Mucosa of stomach (tissue), 1 donor: Measurements from ENCODE around the gene AKAP13.

Experiments
- H3K27me3 ChIP-seq: one replicate; pipeline ENCODE4 v1.7.0; 2013; ENCODE audit warnings: mild to moderate bottlenecking, low read length; ENCODE audit not compliant: control insufficient read depth, insufficient read depth
- H3K36me3 ChIP-seq: one replicate; pipeline ENCODE4 v1.7.0; 2013; ENCODE audit warnings: low read length; ENCODE audit not compliant: control insufficient read depth, insufficient read depth
- H3K4me1 ChIP-seq: one replicate; pipeline ENCODE4 v1.7.0; 2013; ENCODE audit warnings: mild to moderate bottlenecking, low read length; ENCODE audit not compliant: control insufficient read depth, insufficient read depth
- H3K4me3 ChIP-seq: one replicate; pipeline ENCODE4 v1.7.0; 2013; ENCODE audit warnings: low read length
- H3K9ac ChIP-seq: one replicate; pipeline ENCODE4 v1.7.0; 2013; ENCODE audit warnings: mild to moderate bottlenecking, low read length, moderate library complexity
- H3K9me3 ChIP-seq: one replicate; pipeline ENCODE4 v1.7.0; 2013; ENCODE audit warnings: mild to moderate bottlenecking, low read length, moderate library complexity; ENCODE audit not compliant: control insufficient read depth
- donor health status: Pancreatic carcinoma.

The AKAP13 gene

GRCh38 chr15:85757073-85757938, 376.9 kb downstream of the AKAP13 start:
- Histone ChIP-seq H3K36me3 (peaks cover 6% of the 10 kb centered on the region), H3K4me1 (peaks cover 6% of the 10 kb centered on the region), H3K27me3 (no peaks in the 10 kb centered on the region), H3K9ac (no peak overlapping the region), H3K9me3 (no peaks in the 10 kb centered on the region), H3K4me3 (no peak overlapping the region)

GRCh38 chr15:85757939-85758654, 377.7 kb downstream of the AKAP13 start:
- Histone ChIP-seq H3K36me3 (peaks cover 6% of the 10 kb centered on the region), H3K4me1 (no peaks in the 10 kb centered on the region), H3K9ac (no peak overlapping the region), H3K9me3 (no peaks in the 10 kb centered on the region), H3K4me3 (no peak overlapping the region), H3K27me3 (no peaks in the 10 kb centered on the region)

GRCh38 chr15:85758655-85758978, 378.2 kb downstream of the AKAP13 start:
- Histone ChIP-seq H3K4me3 (no peak overlapping the region), H3K4me1 (no peaks in the 10 kb centered on the region), H3K9me3 (no peaks in the 10 kb centered on the region), H3K9ac (no peak overlapping the region), H3K27me3 (no peaks in the 10 kb centered on the region), H3K36me3 (peaks cover 6% of the 10 kb centered on the region)

- Histone ChIP-seq H3K9ac (no peak overlapping the region), H3K27me3 (no peaks in the 10 kb centered on the region), H3K9me3 (no peaks in the 10 kb centered on the region), H3K36me3 (peaks cover 6% of the 10 kb centered on the region), H3K4me1 (no peaks in the 10 kb centered on the region), H3K4me3 (no peak overlapping the region)
Observed at GRCh38 chr15:85759376-85759775, 379.0 kb downstream of the AKAP13 start.

- Histone ChIP-seq H3K36me3 (peaks cover 6% of the 10 kb centered on the region), H3K4me1 (no peaks in the 10 kb centered on the region)
Observed at GRCh38 chr15:85760049-85760448, 379.6 kb downstream of the AKAP13 start.

GRCh38 chr15:85760531-85761371, 380.3 kb downstream of the AKAP13 start:
- Histone ChIP-seq H3K36me3 (peaks cover 6% of the 10 kb centered on the region), H3K27me3 (no peaks in the 10 kb centered on the region)

More at GRCh38 chr15:85760049-85760448, 379.6 kb downstream of the AKAP13 start:
- Histone ChIP-seq H3K27me3 (no peaks in the 10 kb centered on the region), H3K4me3 (no peak overlapping the region), H3K9ac (no peak overlapping the region), H3K9me3 (no peaks in the 10 kb centered on the region)

GRCh38 chr15:85761635-85762034, 381.2 kb downstream of the AKAP13 start:
- no peak overlapping the region for H3K4me3 ChIP-seq
- H3K9ac ChIP-seq = no peak overlapping the region
- H3K4me1 ChIP-seq = no peaks in the 10 kb centered on the region
- H3K9me3 ChIP-seq = no peaks in the 10 kb centered on the region
- peaks cover 6% of the 10 kb centered on the region for H3K36me3 ChIP-seq
- no peaks in the 10 kb centered on the region for H3K27me3 ChIP-seq

More at GRCh38 chr15:85760531-85761371, 380.3 kb downstream of the AKAP13 start:
- Histone ChIP-seq H3K9me3 (no peaks in the 10 kb centered on the region), H3K4me3 (no peak overlapping the region), H3K4me1 (no peaks in the 10 kb centered on the region), H3K9ac (no peak overlapping the region)

GRCh38 chr15:85762039-85762755, 381.8 kb downstream of the AKAP13 start:
- no peaks in the 10 kb centered on the region for H3K27me3 ChIP-seq
- H3K36me3 ChIP-seq = peaks cover 6% of the 10 kb centered on the region
- H3K9me3 ChIP-seq = no peaks in the 10 kb centered on the region
- H3K9ac ChIP-seq = no peak overlapping the region
- no peak overlapping the region for H3K4me3 ChIP-seq
- H3K4me1 ChIP-seq = no peaks in the 10 kb centered on the region

GRCh38 chr15:85762756-85763127, 382.3 kb downstream of the AKAP13 start:
- no peaks in the 10 kb centered on the region for H3K4me1 ChIP-seq
- H3K27me3 ChIP-seq = no peaks in the 10 kb centered on the region
- no peak overlapping the region for H3K4me3 ChIP-seq
- no peak overlapping the region for H3K9ac ChIP-seq
- no peaks in the 10 kb centered on the region for H3K9me3 ChIP-seq
- H3K36me3 ChIP-seq = peaks cover 6% of the 10 kb centered on the region

GRCh38 chr15:85763157-85763556, 382.8 kb downstream of the AKAP13 start:
- Histone ChIP-seq H3K27me3 (no peaks in the 10 kb centered on the region), H3K4me1 (no peaks in the 10 kb centered on the region), H3K36me3 (peaks cover 6% of the 10 kb centered on the region), H3K4me3 (no peak overlapping the region), H3K9ac (no peak overlapping the region), H3K9me3 (no peaks in the 10 kb centered on the region)
